SKM-1 (cell line): ENCODE data around the gene LUC7L.
"Not testable (repeated sequence)": the region's sequence is repeated elsewhere in the genome, so short reads cannot be mapped to it uniquely, and the experiment has no call there.

Source experiments
- DNase-seq: peaks from one replicate; lab custom pipeline; 2025; ENCODE audit not compliant: unreplicated experiment; lab: John Stamatoyannopoulos, UW

The LUC7L gene

GRCh38 chr16:180681-181564 is 48.3 kb downstream of the LUC7L start:
- peak; percentile 49 for DNase-seq

GRCh38 chr16:180101-180675 is 49.1 kb downstream of the LUC7L start, which contains the start of gene HBQ1:
HBQ1 (plus strand) TSS chr16:180459; CDS start chr16:180487, 28 bp downstream.
- DNase-seq = no peak

- no peak for DNase-seq
These were observed 49.8 kb downstream of the LUC7L start for GRCh38 chr16:179211-180092.

GRCh38 chr16:178668-179015 is 50.6 kb downstream of the LUC7L start:
- DNase-seq = no peak

- no peak for DNase-seq
These were observed 51.1 kb downstream of the LUC7L start for GRCh38 chr16:177981-178667.

GRCh38 chr16:177394-177822 is 51.8 kb downstream of the LUC7L start:
- DNase-seq = peak; percentile 100

- DNase-seq = not testable (repeated sequence)
These were observed 52.5 kb downstream of the LUC7L start, which contains the start of gene HBA1 for GRCh38 chr16:176477-177382. HBA1 (plus strand) TSS chr16:176680; CDS start chr16:176717, 37 bp downstream.

- not testable (repeated sequence) for DNase-seq
These were observed 53.2 kb downstream of the LUC7L start for GRCh38 chr16:176006-176405.

GRCh38 chr16:175011-175949 is 54.0 kb downstream of the LUC7L start:
- no peak for DNase-seq

GRCh38 chr16:173928-174769 is 55.1 kb downstream of the LUC7L start:
- DNase-seq = not testable (repeated sequence)

GRCh38 chr16:173211-173854 is 55.9 kb downstream of the LUC7L start:
- not testable (repeated sequence) for DNase-seq

GRCh38 chr16:172374-172941 is 56.8 kb downstream of the LUC7L start, which contains the start of gene HBA2:
HBA2 (plus strand) TSS chr16:172876; CDS start chr16:172913, 37 bp downstream.
- DNase-seq = not testable (repeated sequence)

- DNase-seq = no peak
These were observed 58.5 kb downstream of the LUC7L start for GRCh38 chr16:170788-171187.

- DNase-seq = not testable (repeated sequence)
These were observed 59.2 kb downstream of the LUC7L start for GRCh38 chr16:170088-170507.

GRCh38 chr16:169014-169413 is 60.2 kb downstream of the LUC7L start:
- no peak for DNase-seq

GRCh38 chr16:168424-168823 is 60.8 kb downstream of the LUC7L start:
- DNase-seq = no peak
